SK-N-SH (cell line): ENCODE data around the gene C1orf141. TPM values are rescaled to one million over a fixed set of nuclear protein-coding genes. Genes with fewer than 3 reads are reported as not detected.

Experiments
- CTCF ChIA-PET: fragments of 300-600, 350-600 bp; formaldehyde crosslinking; extraction: SDS; loops from one replicate; lab custom pipeline; 2021; lab: Yijun Ruan, JAX
- POLR2A ChIA-PET: fragments of 350-600 bp; sonication (Branson Sonifier 250); formaldehyde crosslinking; extraction: SDS; loops from one replicate; lab custom pipeline; 2020; ENCODE audit warnings: antibody characterized with exemption, inconsistent platforms; lab: Yijun Ruan, JAX
- DNase-seq: peaks from one replicate; pipeline ENCODE4 v3.0.0; 2012
- H2AFZ ChIP-seq: fragments of 200-600 bp; sonication (generic); 2 replicates; pipeline ENCODE4 v1.8.1; 2016; ENCODE audit warnings: antibody characterized with exemption, mild to moderate bottlenecking, low read depth
- H3F3A ChIP-seq: fragments of 200-600 bp; sonication (generic); replicated peaks from 2 replicates; pipeline ENCODE3; 2016; ENCODE audit warnings: antibody characterized with exemption, mild to moderate bottlenecking; ENCODE audit not compliant: insufficient read depth
- H3K27ac ChIP-seq, 2 experiments: fragments of 200-500 bp in 1 of 2; fragments of 200-600 bp in 1 of 2; sonication (Bioruptor generic) in 1 of 2; sonication (generic), shearing (Covaris generic) in 1 of 2; 2 replicates each; pipeline versions ENCODE4 v1.5.1 to v1.6.1; 2014 to 2016; ENCODE audit warnings: low read depth in 2 of 2, inconsistent platforms in 1 of 2, low read length in 1 of 2, mild to moderate bottlenecking in 1 of 2, mixed read lengths in 1 of 2
- H3K27me3 ChIP-seq: fragments of 200-600 bp; sonication (generic), shearing (Covaris generic); 2 replicates; pipeline ENCODE4 v1.6.1; 2016; ENCODE audit warnings: mixed run types; ENCODE audit not compliant: insufficient read depth
- H3K36me3 ChIP-seq, 2 experiments: fragments of 200-500 bp in 1 of 2; fragments of 200-600 bp in 1 of 2; sonication (Bioruptor generic) in 1 of 2; sonication (generic) in 1 of 2; replicated peaks in 1 of 2; 2 replicates each; pipeline versions ENCODE3 to v1.5.1; 2014 to 2016; ENCODE audit warnings: low read length in 1 of 2, mild to moderate bottlenecking in 1 of 2; ENCODE audit not compliant: insufficient read depth in 2 of 2, control insufficient read depth in 1 of 2
- H3K4me1 ChIP-seq, 2 experiments: fragments of 200-500 bp in 1 of 2; fragments of 200-600 bp in 1 of 2; sonication (Bioruptor generic) in 1 of 2; sonication (generic), shearing (Covaris generic) in 1 of 2; 2 replicates each; pipeline versions ENCODE4 v1.5.1 to v1.6.1; 2014 to 2016; ENCODE audit warnings: low read depth in 1 of 2, low read length in 1 of 2, mixed run types in 1 of 2; ENCODE audit not compliant: insufficient read depth in 2 of 2, control insufficient read depth in 1 of 2
- H3K4me2 ChIP-seq: fragments of 200-600 bp; sonication (generic), shearing (Covaris generic); 2 replicates; pipeline ENCODE4 v1.6.1; 2017; ENCODE audit warnings: mixed run types
- H3K4me3 ChIP-seq, 2 experiments: fragments of 200-500 bp in 1 of 2; fragments of 200-600 bp in 1 of 2; sonication (Bioruptor generic) in 1 of 2; sonication (generic), shearing (Covaris generic) in 1 of 2; 2 replicates each; pipeline versions ENCODE4 v1.5.1 to v1.8.1; 2014 to 2016; ENCODE audit warnings: low read depth in 2 of 2, inconsistent platforms in 1 of 2, low read length in 1 of 2, mild to moderate bottlenecking in 1 of 2, mixed read lengths in 1 of 2, moderate library complexity in 1 of 2
- H3K79me2 ChIP-seq: fragments of 200-600 bp; sonication (generic); 2 replicates; pipeline ENCODE4 v1.8.1; 2017; ENCODE audit warnings: mild to moderate bottlenecking; ENCODE audit not compliant: insufficient read depth
- H3K9ac ChIP-seq: fragments of 200-600 bp; sonication (generic); 2 replicates; pipeline ENCODE4 v1.6.1; 2017; ENCODE audit warnings: mixed run types
- H3K9me2 ChIP-seq: fragments of 200-600 bp; sonication (generic); 2 replicates; pipeline ENCODE4 v1.6.1; 2017; ENCODE audit warnings: mixed run types
- H3K9me3 ChIP-seq: fragments of 200-600 bp; sonication (generic); 2 replicates; pipeline ENCODE4 v1.6.1; 2017; ENCODE audit warnings: mixed run types, mild to moderate bottlenecking, moderate library complexity
- H4K20me1 ChIP-seq: fragments of 200-600 bp; sonication (generic); 2 replicates; pipeline ENCODE4 v1.6.1; 2017; ENCODE audit warnings: mild to moderate bottlenecking, mixed run types; ENCODE audit not compliant: insufficient read depth
- ELF1 ChIP-seq: IDR thresholded peaks from 2 replicates; pipeline ENCODE4 v1.4.0; 2012
- EP300 ChIP-seq, 2 experiments: IDR thresholded peaks; 2 replicates each; pipeline versions ENCODE4 v1.4.0 to v1.6.1; 2012; ENCODE audit warnings: borderline replicate concordance in 1 of 2, low read depth in 1 of 2, low read length in 1 of 2
- FOSL2 ChIP-seq: IDR thresholded peaks from 2 replicates; pipeline ENCODE4 v1.4.0; 2012; ENCODE audit warnings: low read depth, mild to moderate bottlenecking, moderate library complexity, borderline replicate concordance
- FOXJ3 ChIP-seq: sonication (generic); formaldehyde crosslinking; IDR thresholded peaks from 2 replicates; pipeline ENCODE4 v1.5.1; 2020; ENCODE audit warnings: mild to moderate bottlenecking, missing genetic modification reagents
- FOXM1 ChIP-seq: IDR thresholded peaks from 2 replicates; pipeline ENCODE4 v1.4.0; 2012; ENCODE audit warnings: low read depth, mild to moderate bottlenecking
- GABPA ChIP-seq: IDR thresholded peaks from 2 replicates; pipeline ENCODE4 v1.4.0; 2012; ENCODE audit warnings: low read depth, mild to moderate bottlenecking
- JUND ChIP-seq: IDR thresholded peaks from 2 replicates; pipeline ENCODE4 v1.4.0; 2012
- MEF2A ChIP-seq: IDR thresholded peaks from 2 replicates; pipeline ENCODE4 v1.4.0; 2012; ENCODE audit warnings: low read depth, borderline replicate concordance
- NRF1 ChIP-seq: IDR thresholded peaks from 2 replicates; pipeline ENCODE4 v1.6.1; 2012; ENCODE audit warnings: low read depth, mild to moderate bottlenecking, low read length
- POLR2AphosphoS5 ChIP-seq: IDR thresholded peaks from 2 replicates; pipeline ENCODE4 v1.6.1; 2012; ENCODE audit warnings: low read depth, low read length
- RCOR1 ChIP-seq: fragments of 150-350 bp; IDR thresholded peaks from 2 replicates; pipeline ENCODE4 v1.6.1; 2017; ENCODE audit warnings: antibody characterized with exemption, low read length
- RXRA ChIP-seq: IDR thresholded peaks from 2 replicates; pipeline ENCODE4 v1.4.0; 2012; ENCODE audit warnings: low read depth, mild to moderate bottlenecking, borderline replicate concordance
- SMC3 ChIP-seq: IDR thresholded peaks from 2 replicates; pipeline ENCODE4 v1.6.1; 2012; ENCODE audit warnings: low read depth, low read length, improper control_type of control experiment
- TAF1 ChIP-seq: IDR thresholded peaks from 2 replicates; pipeline ENCODE4 v1.6.1; 2012; ENCODE audit warnings: low read depth, mild to moderate bottlenecking, low read length, moderate library complexity, borderline replicate concordance
- WGBS: methylation state at CpG from one replicate; pipeline ENCODE4 v1.1.6; 2017; ENCODE audit warnings: low lambda C conversion rate; 5-methylcytosine and 5-hydroxymethylcytosine counted together
- polyA plus RNA-seq, 3 experiments: library from polyadenylated mRNA; depleted of rRNA; stranded (reverse); fragments of >200 nt; gene quantifications; 2 replicates each; pipeline ENCODE4 v1.2.3, GENCODE V29; 2012
- TF ChIP-seq, protein P1 (sequence below): fragments of 150-350 bp; IDR thresholded peaks from 2 replicates; pipeline ENCODE4 v1.6.1; 2016; ENCODE audit warnings: mild to moderate bottlenecking, low read depth, low read length
- TF ChIP-seq, protein P2 (sequence below): fragments of 150-350 bp; IDR thresholded peaks from 2 replicates; pipeline ENCODE4 v1.6.1; 2017; ENCODE audit warnings: antibody characterized with exemption, low read length, low read depth, borderline replicate concordance
- TF ChIP-seq, protein P3 (sequence below): fragments of 200-600 bp; sonication (generic); IDR thresholded peaks from 2 replicates; pipeline ENCODE4 v1.6.1; 2017; ENCODE audit warnings: antibody characterized with exemption, mild to moderate bottlenecking, moderate library complexity
- TF ChIP-seq, protein P4 (sequence below): IDR thresholded peaks from 2 replicates; pipeline ENCODE4 v1.4.0; 2012; ENCODE audit warnings: low read depth
- TF ChIP-seq, protein P5 (sequence below): IDR thresholded peaks from 2 replicates; pipeline ENCODE4; 2012

C1orf141 gene
- polyA plus RNA-seq, 1 of the 3 experiments (the other 2 are of a cell fraction): not detected

DNA sequence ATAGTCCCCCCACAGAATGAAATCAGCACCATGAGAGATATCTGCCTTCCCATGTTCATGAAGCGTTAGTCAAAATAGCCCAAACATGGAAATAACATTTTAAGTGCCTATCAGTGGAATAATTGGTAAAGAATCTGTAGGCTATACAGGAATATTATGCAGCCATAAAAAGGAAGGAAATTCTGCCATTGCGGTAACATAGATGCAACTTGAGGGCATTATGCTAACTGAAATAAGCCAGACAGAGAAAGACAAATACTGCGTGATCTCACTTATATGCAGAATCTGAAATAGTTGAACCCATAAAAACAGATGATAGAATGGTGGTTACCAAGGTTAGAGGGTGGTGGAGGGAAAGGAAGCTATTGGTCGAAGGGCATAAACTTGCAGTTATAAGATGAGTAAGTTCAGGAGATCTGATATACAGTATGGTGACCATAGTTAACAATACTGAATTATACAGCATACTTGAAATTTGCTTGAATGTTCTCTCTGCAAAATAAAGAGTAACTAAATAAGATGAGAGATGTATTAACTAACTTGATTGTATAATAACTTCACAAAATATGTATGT is 30.8 kb upstream of the C1orf141 start:
- Histone ChIP-seq H3K27ac (no peak overlapping the region), H3K4me3 (no peak overlapping the region), H3K4me1 (no peaks in the 10 kb centered on the region), H3F3A (peaks cover 3% of the 10 kb centered on the region), H3K9me2 (no peaks in the 10 kb centered on the region), H3K36me3 (no peaks in the 10 kb centered on the region), H4K20me1 (no peaks in the 10 kb centered on the region), H3K9me3 (no peaks in the 10 kb centered on the region), H3K9ac (no peak overlapping the region), H3K4me2 (no peak overlapping the region), H3K27me3 (no peaks in the 10 kb centered on the region), H3K79me2 (no peaks in the 10 kb centered on the region), H2AFZ (no peak overlapping the region)
- CTCF ChIA-PET: interaction anchor here (1.7 kb wide), 1 partner anchor 16 kb away, joined by 4 read pairs; no protein-coding TSS in a partner anchor
- TF ChIP-seq, protein P1, sequence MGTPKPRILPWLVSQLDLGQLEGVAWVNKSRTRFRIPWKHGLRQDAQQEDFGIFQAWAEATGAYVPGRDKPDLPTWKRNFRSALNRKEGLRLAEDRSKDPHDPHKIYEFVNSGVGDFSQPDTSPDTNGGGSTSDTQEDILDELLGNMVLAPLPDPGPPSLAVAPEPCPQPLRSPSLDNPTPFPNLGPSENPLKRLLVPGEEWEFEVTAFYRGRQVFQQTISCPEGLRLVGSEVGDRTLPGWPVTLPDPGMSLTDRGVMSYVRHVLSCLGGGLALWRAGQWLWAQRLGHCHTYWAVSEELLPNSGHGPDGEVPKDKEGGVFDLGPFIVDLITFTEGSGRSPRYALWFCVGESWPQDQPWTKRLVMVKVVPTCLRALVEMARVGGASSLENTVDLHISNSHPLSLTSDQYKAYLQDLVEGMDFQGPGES: no peak
- TF ChIP-seq FOXM1 (no peak), TAF1 (no peak), NRF1 (no peak), ELF1 (no peak), JUND (no peak), FOSL2 (no peak), POLR2AphosphoS5 (no peak), RXRA (no peak), RCOR1 (no peak), FOXJ3 (CRISPR knock-in tag) (no peak), SMC3 (no peak), MEF2A (no peak), EP300 (IDR thresholded peaks at IDR 0.05; ENCODE audit: borderline replicate concordance in 1 of 2, low read depth in 1 of 2, low read length in 1 of 2) (no peak), GABPA (no peak)
- TF ChIP-seq, protein P2, sequence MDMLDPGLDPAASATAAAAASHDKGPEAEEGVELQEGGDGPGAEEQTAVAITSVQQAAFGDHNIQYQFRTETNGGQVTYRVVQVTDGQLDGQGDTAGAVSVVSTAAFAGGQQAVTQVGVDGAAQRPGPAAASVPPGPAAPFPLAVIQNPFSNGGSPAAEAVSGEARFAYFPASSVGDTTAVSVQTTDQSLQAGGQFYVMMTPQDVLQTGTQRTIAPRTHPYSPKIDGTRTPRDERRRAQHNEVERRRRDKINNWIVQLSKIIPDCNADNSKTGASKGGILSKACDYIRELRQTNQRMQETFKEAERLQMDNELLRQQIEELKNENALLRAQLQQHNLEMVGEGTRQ: no peak
- TF ChIP-seq, protein P3, sequence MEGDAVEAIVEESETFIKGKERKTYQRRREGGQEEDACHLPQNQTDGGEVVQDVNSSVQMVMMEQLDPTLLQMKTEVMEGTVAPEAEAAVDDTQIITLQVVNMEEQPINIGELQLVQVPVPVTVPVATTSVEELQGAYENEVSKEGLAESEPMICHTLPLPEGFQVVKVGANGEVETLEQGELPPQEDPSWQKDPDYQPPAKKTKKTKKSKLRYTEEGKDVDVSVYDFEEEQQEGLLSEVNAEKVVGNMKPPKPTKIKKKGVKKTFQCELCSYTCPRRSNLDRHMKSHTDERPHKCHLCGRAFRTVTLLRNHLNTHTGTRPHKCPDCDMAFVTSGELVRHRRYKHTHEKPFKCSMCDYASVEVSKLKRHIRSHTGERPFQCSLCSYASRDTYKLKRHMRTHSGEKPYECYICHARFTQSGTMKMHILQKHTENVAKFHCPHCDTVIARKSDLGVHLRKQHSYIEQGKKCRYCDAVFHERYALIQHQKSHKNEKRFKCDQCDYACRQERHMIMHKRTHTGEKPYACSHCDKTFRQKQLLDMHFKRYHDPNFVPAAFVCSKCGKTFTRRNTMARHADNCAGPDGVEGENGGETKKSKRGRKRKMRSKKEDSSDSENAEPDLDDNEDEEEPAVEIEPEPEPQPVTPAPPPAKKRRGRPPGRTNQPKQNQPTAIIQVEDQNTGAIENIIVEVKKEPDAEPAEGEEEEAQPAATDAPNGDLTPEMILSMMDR: no peak
- TF ChIP-seq, protein P4, sequence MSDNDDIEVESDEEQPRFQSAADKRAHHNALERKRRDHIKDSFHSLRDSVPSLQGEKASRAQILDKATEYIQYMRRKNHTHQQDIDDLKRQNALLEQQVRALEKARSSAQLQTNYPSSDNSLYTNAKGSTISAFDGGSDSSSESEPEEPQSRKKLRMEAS: no peak
- TF ChIP-seq, protein P5, sequence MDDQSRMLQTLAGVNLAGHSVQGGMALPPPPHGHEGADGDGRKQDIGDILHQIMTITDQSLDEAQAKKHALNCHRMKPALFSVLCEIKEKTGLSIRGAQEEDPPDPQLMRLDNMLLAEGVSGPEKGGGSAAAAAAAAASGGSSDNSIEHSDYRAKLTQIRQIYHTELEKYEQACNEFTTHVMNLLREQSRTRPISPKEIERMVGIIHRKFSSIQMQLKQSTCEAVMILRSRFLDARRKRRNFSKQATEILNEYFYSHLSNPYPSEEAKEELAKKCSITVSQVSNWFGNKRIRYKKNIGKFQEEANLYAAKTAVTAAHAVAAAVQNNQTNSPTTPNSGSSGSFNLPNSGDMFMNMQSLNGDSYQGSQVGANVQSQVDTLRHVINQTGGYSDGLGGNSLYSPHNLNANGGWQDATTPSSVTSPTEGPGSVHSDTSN: no peak
- POLR2A ChIA-PET: no interaction called here
- DNase-seq: no peak
- WGBS: 79% methylated on average over 4 of the region's 4 CpGs
